GM12878 (cell line): ENCODE measurements around the gene HLA-DQA2.

ENCODE experiments used
- ASH2L ChIP-seq: fragments of 300-600, 200-600 bp; sonication (generic); IDR thresholded peaks from 2 replicates; pipeline ENCODE4 v1.6.1; 2017; ENCODE audit warnings: low read depth, mild to moderate bottlenecking, borderline replicate concordance
- CEBPB ChIP-seq, 2 experiments: fragments of 150-350 bp in 1 of 2; IDR thresholded peaks; 2 replicates each; pipeline ENCODE4 v1.6.1; 2012 to 2014; ENCODE audit warnings: low read depth in 2 of 2, low read length in 2 of 2, borderline replicate concordance in 1 of 2, inconsistent platforms in 1 of 2
- FOS ChIP-seq: IDR thresholded peaks from 3 replicates; pipeline ENCODE4 v1.6.1; 2011; ENCODE audit warnings: borderline replicate concordance; ENCODE audit not compliant: insufficient read length; ENCODE audit errors: extremely low read depth
- KDM1A ChIP-seq: fragments of 200-600 bp; sonication (generic); IDR thresholded peaks from 2 replicates; pipeline ENCODE4 v1.6.1; 2016; ENCODE audit warnings: borderline replicate concordance
- POLR2A ChIP-seq: IDR thresholded peaks from 2 replicates; pipeline ENCODE4 v1.6.1; 2011; ENCODE audit warnings: low read depth, mild to moderate bottlenecking, low read length
- SIN3A ChIP-seq: IDR thresholded peaks from 2 replicates; pipeline ENCODE4 v1.6.1; 2012; ENCODE audit warnings: low read depth, low read length, improper control_type of control experiment
- TF ChIP-seq, protein P1 (sequence below): fragments of 450-650 bp; IDR thresholded peaks from 2 replicates; pipeline ENCODE4 v1.6.1; 2014; ENCODE audit warnings: mild to moderate bottlenecking
- TF ChIP-seq, protein P2 (sequence below), 3 experiments: IDR thresholded peaks in 2 of 3; conservative IDR thresholded peaks in 1 of 3; 2 replicates each; pipeline ENCODE4 v1.5.1; 2011; ENCODE audit warnings: low read depth in 3 of 3, low read length in 3 of 3, mild to moderate bottlenecking in 3 of 3, control low read depth in 2 of 3, moderate library complexity in 2 of 3, inconsistent platforms in 1 of 3, mixed read lengths in 1 of 3; ENCODE audit not compliant: control insufficient read depth in 2 of 3, insufficient read depth in 1 of 3; ENCODE audit errors: extremely low read depth in 1 of 3

DNA sequence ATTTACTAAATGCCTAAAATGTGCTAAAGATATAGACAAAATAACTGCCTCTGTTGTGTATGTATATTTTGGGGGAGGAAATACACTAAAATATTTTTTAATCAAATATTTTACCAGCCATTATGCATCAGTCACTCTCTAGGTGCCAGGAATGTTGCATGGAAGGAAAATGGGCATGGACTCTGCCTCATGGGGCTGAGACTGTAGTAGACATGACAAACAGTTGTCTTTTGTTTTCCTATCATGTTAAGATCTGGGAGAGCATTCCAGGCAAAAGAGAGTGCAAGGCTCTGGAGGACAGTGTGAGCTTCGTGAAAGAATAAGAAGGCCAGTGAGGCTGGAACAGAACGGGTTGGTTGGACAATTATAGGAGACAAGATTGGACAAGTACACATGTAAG lies 49.1 kb downstream of the HLA-DQA2 start:
- TF ChIP-seq CEBPB (IDR thresholded peaks at IDR 0.05; ENCODE audit: borderline replicate concordance in 1 of 2, low read depth in 2 of 2, low read length in 2 of 2): no peak
- no peak for TF ChIP-seq KDM1A
- TF ChIP-seq POLR2A: no peak
- no peak for TF ChIP-seq FOS
- TF ChIP-seq, protein P1, sequence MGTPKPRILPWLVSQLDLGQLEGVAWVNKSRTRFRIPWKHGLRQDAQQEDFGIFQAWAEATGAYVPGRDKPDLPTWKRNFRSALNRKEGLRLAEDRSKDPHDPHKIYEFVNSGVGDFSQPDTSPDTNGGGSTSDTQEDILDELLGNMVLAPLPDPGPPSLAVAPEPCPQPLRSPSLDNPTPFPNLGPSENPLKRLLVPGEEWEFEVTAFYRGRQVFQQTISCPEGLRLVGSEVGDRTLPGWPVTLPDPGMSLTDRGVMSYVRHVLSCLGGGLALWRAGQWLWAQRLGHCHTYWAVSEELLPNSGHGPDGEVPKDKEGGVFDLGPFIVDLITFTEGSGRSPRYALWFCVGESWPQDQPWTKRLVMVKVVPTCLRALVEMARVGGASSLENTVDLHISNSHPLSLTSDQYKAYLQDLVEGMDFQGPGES: no peak
- TF ChIP-seq, protein P2, sequence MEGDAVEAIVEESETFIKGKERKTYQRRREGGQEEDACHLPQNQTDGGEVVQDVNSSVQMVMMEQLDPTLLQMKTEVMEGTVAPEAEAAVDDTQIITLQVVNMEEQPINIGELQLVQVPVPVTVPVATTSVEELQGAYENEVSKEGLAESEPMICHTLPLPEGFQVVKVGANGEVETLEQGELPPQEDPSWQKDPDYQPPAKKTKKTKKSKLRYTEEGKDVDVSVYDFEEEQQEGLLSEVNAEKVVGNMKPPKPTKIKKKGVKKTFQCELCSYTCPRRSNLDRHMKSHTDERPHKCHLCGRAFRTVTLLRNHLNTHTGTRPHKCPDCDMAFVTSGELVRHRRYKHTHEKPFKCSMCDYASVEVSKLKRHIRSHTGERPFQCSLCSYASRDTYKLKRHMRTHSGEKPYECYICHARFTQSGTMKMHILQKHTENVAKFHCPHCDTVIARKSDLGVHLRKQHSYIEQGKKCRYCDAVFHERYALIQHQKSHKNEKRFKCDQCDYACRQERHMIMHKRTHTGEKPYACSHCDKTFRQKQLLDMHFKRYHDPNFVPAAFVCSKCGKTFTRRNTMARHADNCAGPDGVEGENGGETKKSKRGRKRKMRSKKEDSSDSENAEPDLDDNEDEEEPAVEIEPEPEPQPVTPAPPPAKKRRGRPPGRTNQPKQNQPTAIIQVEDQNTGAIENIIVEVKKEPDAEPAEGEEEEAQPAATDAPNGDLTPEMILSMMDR (IDR thresholded peaks at IDR 0.05 in 2 of 3, conservative IDR thresholded peaks at IDR 0.05 in 1 of 3; ENCODE audit: control insufficient read depth in 2 of 3, extremely low read depth in 1 of 3, insufficient read depth in 1 of 3, low read depth in 3 of 3, low read length in 3 of 3): no peak
- no peak for TF ChIP-seq SIN3A
- no peak for TF ChIP-seq ASH2L
